Measurements from ENCODE around the gene LINC00237.

Gene LINC00237

GRCh38 chr20:21049305-21049828 is 56.8 kb downstream of the LINC00237 start:
- no peak for TF ChIP-seq CTCF (IDR thresholded peaks at IDR 0.05; ENCODE audit: extremely low read depth, insufficient read depth, missing control alignments)
- in situ Hi-C loops (cut with MboI; ENCODE audit: low pct_unique_long_range_greater_than_20kb, low sequenced_read_pairs, unreplicated experiment), result no loop called here
- no peak for DNase-seq (ENCODE audit: low spot score)

- peak; percentile 93 for TF ChIP-seq CTCF (IDR thresholded peaks at IDR 0.05; ENCODE audit: extremely low read depth, insufficient read depth, missing control alignments)
- peak; percentile 60 for DNase-seq (ENCODE audit: low spot score)
- in situ Hi-C loops (cut with MboI; ENCODE audit: low pct_unique_long_range_greater_than_20kb, low sequenced_read_pairs, unreplicated experiment), result no loop called here
Measured at GRCh38 chr20:21048841-21049273, 57.3 kb downstream of the LINC00237 start.

- no peak for DNase-seq (ENCODE audit: low spot score)
- TF ChIP-seq CTCF (IDR thresholded peaks at IDR 0.05; ENCODE audit: extremely low read depth, insufficient read depth, missing control alignments), result no peak
- in situ Hi-C loops (cut with MboI; ENCODE audit: low pct_unique_long_range_greater_than_20kb, low sequenced_read_pairs, unreplicated experiment), result no loop called here
Measured at GRCh38 chr20:21047981-21048380, 58.2 kb downstream of the LINC00237 start.

- DNase-seq (ENCODE audit: low spot score), result no peak
- in situ Hi-C loops (cut with MboI; ENCODE audit: low pct_unique_long_range_greater_than_20kb, low sequenced_read_pairs, unreplicated experiment), result no loop called here
- TF ChIP-seq CTCF (IDR thresholded peaks at IDR 0.05; ENCODE audit: extremely low read depth, insufficient read depth, missing control alignments), result no peak
Measured at GRCh38 chr20:21046413-21047070, 59.6 kb downstream of the LINC00237 start.

Data from GM13977 (cell line).